A549 treated with dexamethasone at 1 μM for 4 hours (cell line): Measurements from ENCODE around the gene SEC14L6. TPM values are rescaled to one million over a fixed set of nuclear protein-coding genes. Genes with fewer than 3 reads are reported as not detected.

Experiments used
- total RNA-seq: library from RNA; stranded (reverse); fragments of 200-300 nt; extraction: Qiagen RNA extraction; gene quantifications from 5 replicates; pipeline ENCODE4 v1.2.3, GENCODE V29; 2022

SEC14L6 gene
- not detected in 5 replicates for total RNA-seq

GRCh38 chr22:30546616-30547015, at the start of gene SEC14L6:
TSS of gene SEC14L6 (minus strand) at chr22:30546741. CDS start at chr22:30546682, 59 bp downstream.

GRCh38 chr22:30591588-30592359, 45.2 kb upstream of the SEC14L6 start, which contains the start of gene PES1:
TSS of gene PES1 (minus strand) at chr22:30591910. CDS start at chr22:30591833, 77 bp downstream.

GRCh38 chr22:30574095-30574981, 27.8 kb upstream of the SEC14L6 start, which contains the start of gene GAL3ST1:
TSS of gene GAL3ST1 (minus strand) at chr22:30574665. CDS start at chr22:30557392, 17,273 bp downstream.

Other genes starting within 250 kb of the SEC14L6 start
- gene TBC1D10A, start 219.8 kb downstream of the SEC14L6 start, total RNA-seq = 7.5 to 9.6 TPM (median 9.1 TPM) in 5 replicates
- gene SF3A1, start 189.8 kb downstream of the SEC14L6 start, total RNA-seq = 34.0 to 87.7 TPM (median 73.4 TPM) in 5 replicates
- gene CCDC157, start 189.7 kb downstream of the SEC14L6 start, total RNA-seq = 1.3 to 3.2 TPM (median 2.6 TPM) in 5 replicates
- 14.1 to 23.5 TPM (median 19.4 TPM) in 5 replicates for gene RNF215, start 159.3 kb downstream of the SEC14L6 start, total RNA-seq
- 71.4 to 112 TPM (median 96.7 TPM) in 5 replicates for gene SEC14L2, start 149.7 kb downstream of the SEC14L6 start, total RNA-seq
- 59.8 to 67.8 TPM (median 63.6 TPM) in 5 replicates for gene MTFP1, start 121.0 kb downstream of the SEC14L6 start, total RNA-seq
- not detected in 5 replicates for gene SEC14L3, start 74.7 kb downstream of the SEC14L6 start, total RNA-seq
- 3.7 to 6.7 TPM (median 5.5 TPM) in 5 replicates for gene SEC14L4, start 41.0 kb downstream of the SEC14L6 start, total RNA-seq
- gene GAL3ST1, start 27.9 kb upstream of the SEC14L6 start, total RNA-seq = 7.0 to 11.8 TPM (median 11.1 TPM) in 5 replicates
- gene PES1, start 45.2 kb upstream of the SEC14L6 start, total RNA-seq = 107 to 121 TPM (median 111 TPM) in 5 replicates
- 4.6 to 5.6 TPM (median 5.0 TPM) in 5 replicates for gene TCN2, start 60.4 kb upstream of the SEC14L6 start, total RNA-seq
- 4.7 to 6.7 TPM (median 5.8 TPM) in 5 replicates for gene SLC35E4, start 89.0 kb upstream of the SEC14L6 start, total RNA-seq
- gene DUSP18, start 121.1 kb upstream of the SEC14L6 start, total RNA-seq = 4.1 to 6.8 TPM (median 5.2 TPM) in 5 replicates
- 8.2 to 11.8 TPM (median 11.1 TPM) in 5 replicates for gene OSBP2, start 148.1 kb upstream of the SEC14L6 start, total RNA-seq